Measurements from ENCODE around the gene LRFN4. TPM values are rescaled to one million over a fixed set of nuclear protein-coding genes. Genes with fewer than 3 reads are reported as not detected.
A peak's percentile ranks its signal among the peaks of the same experiment; 100 is the strongest.

The LRFN4 gene
- total RNA-seq, 2 donors from 2014 or later: 12.4 to 23.0 TPM

- no peak for TF ChIP-seq CTCF (IDR thresholded peaks at IDR 0.05)
- DNase-seq (ENCODE audit: low spot score): no peak
- no peak for ATAC-seq (ENCODE audit: insufficient number of reproducible peaks, low FRiP score, low read depth)
- H3K4me1 ChIP-seq (ENCODE audit: control insufficient read depth in 1 of 2, low read depth in 2 of 2): peaks cover 0 to 10% of the 10 kb centered on the region in 2 donors
- H3K27ac ChIP-seq: no peak overlapping the region
- H3K9me3 ChIP-seq: no peaks in the 10 kb centered on the region
- no peaks in the 10 kb centered on the region for H3K27me3 ChIP-seq (replicated peaks; ENCODE audit: insufficient read depth)
- H3K36me3 ChIP-seq: no peaks in the 10 kb centered on the region
- H3K4me3 ChIP-seq: no peak overlapping the region
Observed at GRCh38 chr11:66880496-66881450, 23.9 kb downstream of the LRFN4 start.

GRCh38 chr11:66881451-66881835 is 24.6 kb downstream of the LRFN4 start:
- Histone ChIP-seq H3K9me3 (no peaks in the 10 kb centered on the region), H3K4me3 (no peak overlapping the region), H3K27me3 (replicated peaks; ENCODE audit: insufficient read depth) (no peaks in the 10 kb centered on the region), H3K4me1 (ENCODE audit: control insufficient read depth in 1 of 2, low read depth in 2 of 2) (peaks cover 0 to 10% of the 10 kb centered on the region in 2 donors), H3K36me3 (no peaks in the 10 kb centered on the region), H3K27ac (no peak overlapping the region)
- ATAC-seq (ENCODE audit: insufficient number of reproducible peaks, low FRiP score, low read depth): no peak
- no peak for TF ChIP-seq CTCF (IDR thresholded peaks at IDR 0.05)
- no peak for DNase-seq (ENCODE audit: low spot score)

- H3K4me1 ChIP-seq (ENCODE audit: control insufficient read depth in 1 of 2, low read depth in 2 of 2): peaks cover 0 to 10% of the 10 kb centered on the region in 2 donors
- no peaks in the 10 kb centered on the region for H3K27me3 ChIP-seq (replicated peaks; ENCODE audit: insufficient read depth)
- no peak for TF ChIP-seq CTCF (IDR thresholded peaks at IDR 0.05)
- DNase-seq (ENCODE audit: low spot score) (no peak), ATAC-seq (ENCODE audit: insufficient number of reproducible peaks, low FRiP score, low read depth) (no peak)
- H3K9me3 ChIP-seq: no peaks in the 10 kb centered on the region
- no peaks in the 10 kb centered on the region for H3K36me3 ChIP-seq
- H3K4me3 ChIP-seq: no peak overlapping the region
- H3K27ac ChIP-seq: no peak overlapping the region
Observed at GRCh38 chr11:66881927-66882452, 25.1 kb downstream of the LRFN4 start.

GRCh38 chr11:66882561-66883015 is 25.7 kb downstream of the LRFN4 start:
- Histone ChIP-seq H3K4me3 (peak overlapping the region; percentile 70), H3K27ac (no peak overlapping the region), H3K4me1 (ENCODE audit: control insufficient read depth in 1 of 2, low read depth in 2 of 2) (peaks cover 0 to 10% of the 10 kb centered on the region in 2 donors), H3K27me3 (replicated peaks; ENCODE audit: insufficient read depth) (no peaks in the 10 kb centered on the region), H3K9me3 (no peaks in the 10 kb centered on the region), H3K36me3 (no peaks in the 10 kb centered on the region)
- DNase-seq (ENCODE audit: low spot score) (no peak), ATAC-seq (ENCODE audit: insufficient number of reproducible peaks, low FRiP score, low read depth) (no peak)
- no peak for TF ChIP-seq CTCF (IDR thresholded peaks at IDR 0.05)
